Stimulated activated CD4-positive, alpha-beta T cell treated with anti-CD3 and anti-CD28 coated beads, TNF-alpha, amount 100 ng/mL, for 24 hours (primary cell): Measurements from ENCODE around the gene GDA.
"Not testable (repeated sequence)": the region's sequence is repeated elsewhere in the genome, so short reads cannot be mapped to it uniquely, and the experiment has no call there.

Source experiments
- DNase-seq, 3 experiments: peaks; one replicate each; pipeline ENCODE4 v3.0.0-alpha.2; 2020; ENCODE audit warnings: low read depth in 3 of 3

Gene GDA

GRCh38 chr9:72205513-72205912 lies 56.3 kb downstream of the GDA start:
- DNase-seq = no peak

- no peak for DNase-seq
These were observed 58.0 kb downstream of the GDA start for GRCh38 chr9:72207278-72207677.

- no peak for DNase-seq
These were observed 61.3 kb downstream of the GDA start for GRCh38 chr9:72210522-72210921.

GRCh38 chr9:72211047-72211446 lies 61.8 kb downstream of the GDA start:
- no peak for DNase-seq

GRCh38 chr9:72213906-72214305 lies 64.7 kb downstream of the GDA start:
- no peak for DNase-seq

- DNase-seq = no peak
These were observed 68.1 kb downstream of the GDA start for GRCh38 chr9:72217306-72217842.

GRCh38 chr9:72220589-72220988 lies 71.3 kb downstream of the GDA start:
- no peak for DNase-seq

- no peak for DNase-seq
These were observed 77.0 kb downstream of the GDA start for GRCh38 chr9:72226146-72226812.

- DNase-seq = no peak
These were observed 79.0 kb downstream of the GDA start for GRCh38 chr9:72228282-72228681.

GRCh38 chr9:72232778-72233177 lies 83.5 kb downstream of the GDA start:
- DNase-seq = no peak

- no peak for DNase-seq
These were observed 98.3 kb downstream of the GDA start for GRCh38 chr9:72247549-72247948.

- DNase-seq = no peak
These were observed 102.3 kb downstream of the GDA start for GRCh38 chr9:72251589-72251988.

- DNase-seq = no peak
These were observed 105.8 kb downstream of the GDA start for GRCh38 chr9:72254901-72255545.

- DNase-seq = no peak
These were observed 106.3 kb downstream of the GDA start for GRCh38 chr9:72255569-72255968.

- no peak for DNase-seq
These were observed 107.7 kb downstream of the GDA start for GRCh38 chr9:72256931-72257330.

GRCh38 chr9:72257814-72258213 lies 108.6 kb downstream of the GDA start:
- DNase-seq = no peak

- DNase-seq = no peak
These were observed 112.8 kb downstream of the GDA start for GRCh38 chr9:72262063-72262462.

GRCh38 chr9:72263572-72263971 lies 114.3 kb downstream of the GDA start:
- DNase-seq = no peak

- no peak for DNase-seq
These were observed 119.7 kb downstream of the GDA start for GRCh38 chr9:72268961-72269360.

GRCh38 chr9:72270359-72270758 lies 121.1 kb downstream of the GDA start:
- not testable (repeated sequence) for DNase-seq

- peak; percentile 9 to 34 (median 13) for DNase-seq
These were observed 122.6 kb downstream of the GDA start for GRCh38 chr9:72271613-72272478.

- DNase-seq = no peak
These were observed 125.2 kb downstream of the GDA start for GRCh38 chr9:72274441-72274840.
